ENCODE results near the gene WDR73. TPM values are rescaled to one million over a fixed set of nuclear protein-coding genes. Genes with fewer than 3 reads are reported as not detected.

Gene WDR73
- total and polyA plus RNA-seq, 2 donors (not counting 3 experiments of a cell fraction or from before 2014, with no cell fraction given) = 29.0 to 29.1 TPM

DNA sequence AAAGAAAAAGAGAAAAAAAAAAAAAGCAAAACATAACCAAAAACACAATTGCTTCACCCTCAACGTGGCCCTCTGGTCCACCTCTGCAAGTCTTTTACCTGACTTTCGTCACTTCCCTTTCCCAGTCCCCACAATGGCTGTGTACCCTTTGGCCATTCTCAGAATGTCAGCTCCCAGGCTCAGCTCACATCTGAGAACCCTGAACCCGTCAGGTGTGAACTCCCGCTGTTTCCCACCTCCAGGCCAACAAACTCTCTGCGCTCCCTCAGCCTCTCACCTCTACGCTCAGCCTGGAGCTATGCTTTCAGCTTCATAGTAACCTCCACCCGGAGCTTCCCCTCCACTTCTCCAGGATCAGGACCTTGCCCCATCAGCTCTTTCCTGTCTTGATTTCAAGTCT is 29.7 kb downstream of the WDR73 start:
- DNase-seq (ENCODE audit: low read depth, low spot score) = no peak
- intact Hi-C loops (cut with micrococcal nuclease) = no loop called here
- POLR2A ChIA-PET = no interaction called here
- dilution Hi-C loops (cut with MboI; ENCODE audit: extremely low pct_ligation_motif_present, low sequenced_read_pairs) = no loop called here
- no peak for TF ChIP-seq GATA2 (IDR thresholded peaks at IDR 0.05; ENCODE audit: insufficient read depth, insufficient read length, low read depth, low read length)
- TF ChIP-seq, protein P1, sequence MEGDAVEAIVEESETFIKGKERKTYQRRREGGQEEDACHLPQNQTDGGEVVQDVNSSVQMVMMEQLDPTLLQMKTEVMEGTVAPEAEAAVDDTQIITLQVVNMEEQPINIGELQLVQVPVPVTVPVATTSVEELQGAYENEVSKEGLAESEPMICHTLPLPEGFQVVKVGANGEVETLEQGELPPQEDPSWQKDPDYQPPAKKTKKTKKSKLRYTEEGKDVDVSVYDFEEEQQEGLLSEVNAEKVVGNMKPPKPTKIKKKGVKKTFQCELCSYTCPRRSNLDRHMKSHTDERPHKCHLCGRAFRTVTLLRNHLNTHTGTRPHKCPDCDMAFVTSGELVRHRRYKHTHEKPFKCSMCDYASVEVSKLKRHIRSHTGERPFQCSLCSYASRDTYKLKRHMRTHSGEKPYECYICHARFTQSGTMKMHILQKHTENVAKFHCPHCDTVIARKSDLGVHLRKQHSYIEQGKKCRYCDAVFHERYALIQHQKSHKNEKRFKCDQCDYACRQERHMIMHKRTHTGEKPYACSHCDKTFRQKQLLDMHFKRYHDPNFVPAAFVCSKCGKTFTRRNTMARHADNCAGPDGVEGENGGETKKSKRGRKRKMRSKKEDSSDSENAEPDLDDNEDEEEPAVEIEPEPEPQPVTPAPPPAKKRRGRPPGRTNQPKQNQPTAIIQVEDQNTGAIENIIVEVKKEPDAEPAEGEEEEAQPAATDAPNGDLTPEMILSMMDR (IDR thresholded peaks at IDR 0.05; ENCODE audit: extremely low read depth in 1 of 2, insufficient read depth in 1 of 2, low read depth in 1 of 2, low read length in 2 of 2) = no peak
- no peak for TF ChIP-seq POLR2AphosphoS5 (IDR thresholded peaks at IDR 0.05; ENCODE audit: insufficient read depth, low read depth, low read length)
- TF ChIP-seq POLR2A (IDR thresholded peaks at IDR 0.05; ENCODE audit: low read depth, low read length) = no peak
- no peak for TF ChIP-seq MYC (IDR thresholded peaks at IDR 0.05; ENCODE audit: low read depth, low read length)
- TF ChIP-seq, protein P2, sequence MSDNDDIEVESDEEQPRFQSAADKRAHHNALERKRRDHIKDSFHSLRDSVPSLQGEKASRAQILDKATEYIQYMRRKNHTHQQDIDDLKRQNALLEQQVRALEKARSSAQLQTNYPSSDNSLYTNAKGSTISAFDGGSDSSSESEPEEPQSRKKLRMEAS (IDR thresholded peaks at IDR 0.05; ENCODE audit: insufficient read depth, insufficient read length) = no peak
- no peak for TF ChIP-seq JUN (IDR thresholded peaks at IDR 0.05; ENCODE audit: borderline replicate concordance, insufficient read depth, insufficient read length, low read depth)
- no peak for TF ChIP-seq EZH2 (IDR thresholded peaks at IDR 0.05; ENCODE audit: borderline replicate concordance, low read depth, low read length, severe bottlenecking)
- TF ChIP-seq FOS (IDR thresholded peaks at IDR 0.05; ENCODE audit: borderline replicate concordance, insufficient read depth, low read length) = no peak
- Histone ChIP-seq H4K20me1 (replicated peaks; ENCODE audit: control insufficient read depth, extremely low read depth, insufficient read depth, low read length) (no peaks in the 10 kb centered on the region), H3K9me3 (replicated peaks; ENCODE audit: control insufficient read depth, insufficient read depth, low read length) (peaks cover 20% of the 10 kb centered on the region), H3K9ac (replicated peaks; ENCODE audit: extremely low read depth, insufficient read depth, low read length) (no peak overlapping the region), H3K36me3 (ENCODE audit: control insufficient read depth in 2 of 2, extremely low read depth in 1 of 2, insufficient read depth in 2 of 2, low read length in 2 of 2) (peaks cover 6 to 24% of the 10 kb centered on the region in 2 experiments), H3K27ac (ENCODE audit: insufficient read depth, low read depth, low read length) (no peak overlapping the region), H2AFZ (ENCODE audit: low read depth, low read length) (no peak overlapping the region), H3K4me1 (ENCODE audit: control insufficient read depth, extremely low read depth, insufficient read depth, low read length) (no peaks in the 10 kb centered on the region), H3K4me2 (ENCODE audit: insufficient read depth, low read length) (no peak overlapping the region), H3K4me3 (replicated peaks in 1 of 3; ENCODE audit: insufficient read depth in 1 of 3, low read depth in 1 of 3, low read length in 3 of 3) (no peak overlapping the region), H3K9me1 (replicated peaks; ENCODE audit: control insufficient read depth, extremely low read depth, insufficient read depth, low read length) (no peaks in the 10 kb centered on the region), H3K27me3 (ENCODE audit: control insufficient read depth in 2 of 2, insufficient read depth in 2 of 2, low read length in 2 of 2) (no peaks in the 10 kb centered on the region), H3K79me2 (ENCODE audit: control insufficient read depth, insufficient read depth, low read length) (no peaks in the 10 kb centered on the region)
- FAIRE-seq = no peak
- CTCF ChIA-PET = interaction anchor here (1.0 kb wide), 1 partner anchor 25 kb away, joined by 4 read pairs; no protein-coding TSS in a partner anchor
- no TSS peak for BruUV-seq (replicated peaks)
